IMR-90 (cell line): ENCODE measurements around the gene ATP6AP1.

Experiments used
- CHD1 ChIP-seq: IDR thresholded peaks from 2 replicates; pipeline ENCODE4 v1.6.1; 2012; ENCODE audit warnings: low read depth, low read length, improper control_type of control experiment
- CTCF ChIP-seq: conservative IDR thresholded peaks from 2 replicates; pipeline ENCODE4 v1.5.1; 2012; ENCODE audit warnings: mild to moderate bottlenecking, low read depth, low read length, improper control_type of control experiment
- FOS ChIP-seq: fragments of 150-350 bp; IDR thresholded peaks from 2 replicates; pipeline ENCODE4 v1.6.1; 2016; ENCODE audit warnings: low read depth, low read length
- MAFK ChIP-seq: IDR thresholded peaks from 2 replicates; pipeline ENCODE4 v1.6.1; 2012; ENCODE audit warnings: low read depth, low read length, improper control_type of control experiment
- MAZ ChIP-seq: IDR thresholded peaks from 2 replicates; pipeline ENCODE4 v1.6.1; 2012; ENCODE audit warnings: low read depth, mild to moderate bottlenecking, low read length, improper control_type of control experiment, moderate library complexity, borderline replicate concordance
- MXI1 ChIP-seq: IDR thresholded peaks from 2 replicates; pipeline ENCODE4 v1.6.1; 2012; ENCODE audit warnings: low read depth, mild to moderate bottlenecking, low read length, moderate library complexity, borderline replicate concordance
- POLR2A ChIP-seq: IDR thresholded peaks from 2 replicates; pipeline ENCODE4 v1.6.1; 2012; ENCODE audit warnings: mild to moderate bottlenecking, low read depth, low read length
- RAD21 ChIP-seq: IDR thresholded peaks from 2 replicates; pipeline ENCODE4 v1.6.1; 2012; ENCODE audit warnings: low read length, improper control_type of control experiment
- RCOR1 ChIP-seq: IDR thresholded peaks from 2 replicates; pipeline ENCODE4 v1.6.1; 2012; ENCODE audit warnings: mild to moderate bottlenecking, low read length, improper control_type of control experiment; ENCODE audit not compliant: insufficient replicate concordance
- RFX5 ChIP-seq: IDR thresholded peaks from 2 replicates; pipeline ENCODE4 v1.8.0; 2012; ENCODE audit warnings: low read depth, mild to moderate bottlenecking, low read length, moderate library complexity
- SMC3 ChIP-seq: fragments of 150-350 bp; IDR thresholded peaks from 2 replicates; pipeline ENCODE4 v1.6.1; 2016; ENCODE audit warnings: low read depth, mild to moderate bottlenecking, antibody characterized with exemption, low read length, moderate library complexity
- USF2 ChIP-seq: fragments of 150-350 bp; IDR thresholded peaks from 2 replicates; pipeline ENCODE4 v1.6.1; 2017; ENCODE audit warnings: mild to moderate bottlenecking, antibody characterized with exemption, low read length, low read depth
- TF ChIP-seq, protein P1 (sequence below): fragments of 150-350 bp; IDR thresholded peaks from 2 replicates; pipeline ENCODE4 v1.6.1; 2016; ENCODE audit warnings: low read depth, mild to moderate bottlenecking, low read length, moderate library complexity, borderline replicate concordance

GRCh38 chrX:154396973-154397887, 31.2 kb upstream of the ATP6AP1 start:
- TF ChIP-seq POLR2A: no peak
- no peak for TF ChIP-seq RFX5
- no peak for TF ChIP-seq CTCF
- TF ChIP-seq, protein P1, sequence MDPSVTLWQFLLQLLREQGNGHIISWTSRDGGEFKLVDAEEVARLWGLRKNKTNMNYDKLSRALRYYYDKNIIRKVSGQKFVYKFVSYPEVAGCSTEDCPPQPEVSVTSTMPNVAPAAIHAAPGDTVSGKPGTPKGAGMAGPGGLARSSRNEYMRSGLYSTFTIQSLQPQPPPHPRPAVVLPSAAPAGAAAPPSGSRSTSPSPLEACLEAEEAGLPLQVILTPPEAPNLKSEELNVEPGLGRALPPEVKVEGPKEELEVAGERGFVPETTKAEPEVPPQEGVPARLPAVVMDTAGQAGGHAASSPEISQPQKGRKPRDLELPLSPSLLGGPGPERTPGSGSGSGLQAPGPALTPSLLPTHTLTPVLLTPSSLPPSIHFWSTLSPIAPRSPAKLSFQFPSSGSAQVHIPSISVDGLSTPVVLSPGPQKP: no peak
- TF ChIP-seq MAFK: no peak
- no peak for TF ChIP-seq SMC3
- TF ChIP-seq USF2: no peak
- TF ChIP-seq RAD21: no peak
- no peak for TF ChIP-seq MXI1
- TF ChIP-seq MAZ: no peak
- TF ChIP-seq FOS: no peak
- TF ChIP-seq RCOR1: no peak
- no peak for TF ChIP-seq CHD1
